SK-N-DZ (cell line): Measurements from ENCODE around the gene BRICD5.

Experiments
- DNase-seq: peaks from one replicate; pipeline ENCODE4 v3.0.0-alpha.2; 2015; ENCODE audit warnings: low spot score

BRICD5 gene

GRCh38 chr16:2181952-2182351, 28.7 kb downstream of the BRICD5 start:
- DNase-seq = no peak

GRCh38 chr16:2180962-2181923, 29.4 kb downstream of the BRICD5 start:
- DNase-seq = no peak

DNA sequence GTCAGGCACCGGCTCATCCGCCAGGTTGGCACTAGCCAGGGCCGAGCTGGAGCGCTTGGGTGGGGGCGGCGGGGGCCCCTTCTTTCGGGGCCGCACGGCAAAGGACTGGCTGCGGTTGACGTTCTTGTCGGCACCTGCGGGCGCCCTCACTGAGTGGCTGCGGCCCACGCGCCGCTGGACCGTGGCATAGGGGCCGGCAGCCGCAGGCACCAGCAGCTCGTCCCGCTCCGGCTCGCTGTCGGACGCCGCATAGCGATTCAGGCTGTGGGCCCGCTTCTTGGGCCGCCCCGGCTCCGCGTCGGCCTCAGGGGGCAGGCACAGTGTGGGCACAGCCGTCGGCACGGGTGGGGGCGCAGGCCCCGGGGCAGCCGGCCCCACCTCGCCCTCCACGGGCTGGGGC, 30.2 kb downstream of the BRICD5 start:
- DNase-seq = no peak

DNA sequence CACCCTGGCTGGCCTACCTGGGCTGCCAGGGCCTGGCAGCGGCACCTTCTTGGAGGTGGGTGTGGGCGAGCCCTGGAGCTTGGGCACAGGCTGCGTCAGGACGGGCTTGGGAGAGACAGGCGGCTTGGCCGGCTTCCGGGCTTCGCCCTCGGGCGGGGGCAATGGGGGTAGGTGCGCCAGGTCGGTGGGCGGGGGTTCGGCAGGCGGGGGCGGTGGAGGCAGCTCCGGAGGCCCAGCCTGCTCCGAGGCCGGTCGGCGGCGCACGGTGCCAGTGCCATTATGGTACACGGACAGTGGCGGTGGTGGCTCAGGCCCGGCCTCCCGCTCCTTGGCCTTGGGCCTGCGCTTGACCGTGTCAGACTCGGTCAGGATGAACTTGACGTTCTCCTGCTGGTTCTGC, 31.1 kb downstream of the BRICD5 start:
- no peak for DNase-seq

DNA sequence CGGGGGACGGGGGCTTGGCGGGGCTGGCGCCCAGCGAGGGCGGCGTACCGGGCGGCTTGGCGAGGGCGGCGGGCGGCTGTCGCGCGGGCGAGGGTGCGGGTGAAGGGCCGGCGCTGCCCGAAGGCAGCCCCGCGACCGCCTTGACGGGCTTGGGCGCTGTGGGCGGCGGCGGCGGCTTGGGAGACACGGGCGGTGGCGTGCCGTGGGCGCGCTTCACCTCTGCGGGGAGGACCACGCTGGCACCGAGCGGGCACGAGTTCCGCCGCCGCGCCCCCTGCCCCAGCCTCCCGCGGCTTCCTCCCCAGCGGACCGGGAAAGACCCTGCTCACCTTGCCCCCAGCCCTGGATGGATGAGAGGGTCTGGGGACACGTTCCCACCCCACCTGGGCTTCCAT, 31.6 kb downstream of the BRICD5 start:
- no peak for DNase-seq

DNA sequence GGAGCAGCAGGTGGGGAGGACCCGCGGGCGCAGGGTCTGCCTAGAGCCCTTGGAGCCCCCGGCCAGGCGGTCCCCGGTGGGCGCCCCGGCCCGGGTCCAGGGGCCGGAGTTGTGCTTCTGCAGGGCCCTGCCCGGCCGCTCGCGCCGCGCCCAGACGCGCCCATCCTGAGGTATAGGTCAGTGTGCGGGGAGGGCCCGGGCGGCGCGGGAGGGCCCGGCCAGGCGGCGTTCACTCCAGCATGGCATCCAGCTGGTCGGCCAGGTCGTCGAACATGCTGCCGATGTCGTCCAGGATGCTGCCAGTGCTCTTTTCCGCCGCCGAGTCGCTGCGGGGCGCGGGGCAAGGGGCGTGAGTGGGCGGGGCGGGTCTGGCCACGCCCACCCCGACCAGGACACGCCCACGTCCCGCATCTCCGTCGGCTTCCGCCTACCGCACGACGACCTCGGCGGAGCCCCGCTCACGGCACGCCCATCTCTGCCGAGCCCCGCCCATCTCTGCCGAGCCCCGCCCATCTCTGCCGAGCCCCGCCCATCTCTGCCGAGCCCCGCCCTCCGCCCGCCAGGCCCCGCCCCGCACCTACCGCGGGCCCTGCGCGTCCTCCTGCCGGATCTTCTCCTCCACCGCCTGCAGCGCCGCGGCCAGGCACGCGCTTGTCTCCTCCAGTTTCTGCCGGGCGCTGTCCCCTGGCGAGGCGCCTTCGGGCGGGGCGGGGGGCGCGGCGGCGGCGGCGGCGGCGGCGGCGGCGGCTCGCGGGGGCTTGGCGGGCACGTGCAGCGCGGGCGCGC, 32.1 kb downstream of the BRICD5 start:
- DNase-seq = no peak

- DNase-seq = no peak
Observed at GRCh38 chr16:2177561-2177960, 33.1 kb downstream of the BRICD5 start.

GRCh38 chr16:2177101-2177500, 33.6 kb downstream of the BRICD5 start:
- DNase-seq = no peak

DNA sequence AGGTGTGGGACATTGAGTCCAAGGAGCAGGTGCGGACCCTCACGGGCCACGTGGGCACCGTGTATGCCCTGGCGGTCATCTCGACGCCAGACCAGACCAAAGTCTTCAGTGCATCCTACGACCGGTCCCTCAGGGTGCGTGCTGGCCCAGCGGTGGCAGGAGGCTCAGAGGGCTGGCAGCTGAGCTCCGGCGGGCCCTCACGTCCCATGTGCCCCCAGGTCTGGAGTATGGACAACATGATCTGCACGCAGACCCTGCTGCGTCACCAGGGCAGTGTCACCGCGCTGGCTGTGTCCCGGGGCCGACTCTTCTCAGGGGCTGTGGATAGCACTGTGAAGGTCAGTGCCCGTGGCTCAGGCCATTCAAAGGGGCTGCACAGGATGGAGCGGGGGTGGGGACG, 34.6 kb downstream of the BRICD5 start:
- no peak for DNase-seq

GRCh38 chr16:2175454-2175853, 35.2 kb downstream of the BRICD5 start:
- no peak for DNase-seq

DNA sequence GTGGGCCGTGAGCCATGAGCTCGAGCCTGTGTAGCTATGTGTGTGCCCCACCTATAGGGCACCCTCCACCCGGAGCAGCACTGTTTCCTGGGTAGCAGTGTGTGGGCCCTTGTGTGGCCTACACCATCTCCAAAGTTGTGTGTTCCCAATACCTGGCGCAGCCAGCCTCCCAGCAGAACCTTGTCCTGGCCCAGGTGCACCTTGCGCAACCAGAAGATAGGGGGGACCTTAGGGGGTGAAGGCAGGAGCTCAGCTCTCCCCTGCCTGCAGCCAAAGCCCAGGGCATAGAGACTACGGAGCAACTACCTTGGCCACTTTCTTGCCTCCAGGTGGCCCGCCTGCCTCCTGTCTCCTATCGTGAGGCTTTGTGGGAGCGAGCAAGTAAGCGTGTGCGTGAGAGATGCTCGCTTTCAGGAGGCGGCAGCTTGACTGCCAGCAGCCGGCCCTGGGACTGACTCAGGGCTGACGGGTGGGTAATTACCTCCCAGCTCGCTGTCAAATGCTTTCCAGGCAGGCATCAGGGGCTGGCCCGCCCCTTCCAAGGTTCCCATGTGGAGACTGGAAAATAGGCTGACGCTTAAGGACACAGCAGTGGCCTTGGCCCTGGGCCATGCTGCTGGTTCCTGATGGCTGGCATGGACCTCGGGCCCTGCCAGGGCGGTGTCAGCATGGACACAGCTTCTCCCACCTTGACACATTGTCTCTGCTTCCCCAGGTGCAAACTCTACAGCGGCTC, 36.1 kb downstream of the BRICD5 start:
- DNase-seq = no peak

- no peak for DNase-seq
Observed at GRCh38 chr16:2173916-2174315, 36.7 kb downstream of the BRICD5 start.

GRCh38 chr16:2173366-2173765, 37.3 kb downstream of the BRICD5 start:
- no peak for DNase-seq

- no peak for DNase-seq
Observed at GRCh38 chr16:2172688-2173335, 37.9 kb downstream of the BRICD5 start.

GRCh38 chr16:2171601-2172178, 39.0 kb downstream of the BRICD5 start:
- DNase-seq = no peak

GRCh38 chr16:2170587-2171435, 39.9 kb downstream of the BRICD5 start:
- no peak for DNase-seq

- no peak for DNase-seq
Observed at GRCh38 chr16:2170080-2170479, 40.6 kb downstream of the BRICD5 start.

DNA sequence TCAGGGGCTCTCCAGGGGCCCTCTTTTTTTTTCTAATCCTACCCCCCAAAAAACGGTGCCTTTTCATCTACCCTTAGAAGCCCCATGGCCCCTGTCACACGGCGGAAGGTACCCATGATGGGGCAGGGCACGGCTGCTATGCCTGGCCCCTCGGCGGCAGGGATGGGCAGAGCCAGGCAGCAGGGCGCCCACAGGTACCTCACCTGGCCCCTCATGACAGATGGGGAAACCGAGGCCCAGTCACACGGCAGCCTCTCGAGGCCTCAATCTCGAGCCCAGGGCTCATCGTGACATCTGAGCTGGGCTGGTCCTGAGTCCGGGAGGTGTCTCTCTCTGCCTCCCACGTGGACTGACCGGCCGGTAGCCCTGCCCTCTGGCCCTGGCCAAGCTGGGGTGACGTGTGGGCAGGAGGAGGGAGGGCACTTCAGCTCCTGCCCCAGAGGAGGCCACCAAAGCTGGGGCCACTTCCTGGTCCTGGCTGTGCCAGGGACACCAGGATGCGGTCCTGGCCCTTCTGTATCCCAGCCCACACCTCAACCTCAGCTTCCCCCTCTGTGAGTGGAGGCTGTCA, 43.5 kb downstream of the BRICD5 start:
- no peak for DNase-seq

DNA sequence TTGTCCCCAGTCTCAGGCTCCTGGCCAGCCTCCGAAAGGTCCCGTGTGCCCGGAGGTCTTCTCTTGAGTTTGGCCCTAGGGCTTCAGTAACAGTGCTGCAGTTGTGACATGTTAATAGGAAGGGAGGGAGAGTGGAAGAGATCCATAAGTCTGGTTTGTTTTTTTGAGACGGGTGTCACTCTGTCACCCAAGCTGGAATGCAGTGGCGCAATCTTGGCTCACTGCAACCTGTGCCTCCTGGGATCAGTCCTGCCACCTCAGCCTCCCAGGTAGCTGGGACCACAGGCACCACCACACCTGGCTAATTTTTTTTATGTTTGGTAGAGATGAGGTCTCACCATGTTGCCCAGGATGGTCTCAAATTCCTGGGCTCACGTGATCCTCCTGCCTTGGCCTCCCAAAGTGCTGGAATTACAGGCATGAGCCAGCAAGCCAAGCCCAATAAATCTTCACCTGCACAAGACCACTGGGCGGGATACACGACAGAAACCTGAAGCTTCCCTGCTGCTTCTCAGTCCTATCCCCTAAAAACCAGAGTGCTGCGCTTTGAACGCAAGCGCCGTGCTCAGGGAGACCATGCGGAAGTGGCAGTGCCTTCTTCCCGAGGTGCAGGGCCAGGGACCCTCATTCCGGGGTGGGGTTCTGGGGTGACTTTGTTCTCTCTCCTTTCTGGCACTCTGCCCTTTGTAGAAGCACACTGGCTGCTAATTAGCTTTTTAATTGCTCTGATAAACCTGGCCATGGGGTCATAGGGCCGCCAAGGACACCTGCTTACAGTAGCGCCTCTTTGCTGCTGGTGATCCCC, 44.2 kb downstream of the BRICD5 start:
- DNase-seq = no peak
